ENCODE data around the gene TMPRSS15. TPM values are rescaled to one million over a fixed set of nuclear protein-coding genes. Genes with fewer than 3 reads are reported as not detected.

Gene TMPRSS15
- polyA plus RNA-seq, 2 of the 4 experiments (the other 2 are of a cell fraction), result 0.14 TPM; not detected in 1

DNA sequence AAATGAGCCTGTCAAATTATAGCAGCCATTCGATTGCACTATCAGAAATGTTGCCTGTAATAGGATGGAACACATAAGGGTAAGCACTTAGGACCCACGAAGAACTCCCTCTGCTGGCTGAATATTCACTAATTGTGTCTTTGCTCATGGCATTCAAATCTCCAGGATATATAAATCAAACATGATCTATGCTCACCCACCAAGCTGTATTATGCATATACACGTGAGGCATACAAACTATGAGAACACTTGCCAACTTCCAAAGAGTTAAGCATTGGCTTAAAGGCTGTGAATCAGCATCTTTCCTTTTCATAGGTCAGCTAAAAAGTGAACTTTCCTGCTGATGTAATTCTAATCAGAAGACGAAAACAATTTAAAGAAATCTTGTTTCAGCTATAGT, 34.5 kb downstream of the TMPRSS15 start:
- Histone ChIP-seq H3K4me3 (no peak overlapping the region), H3K9me3 (no peaks in the 10 kb centered on the region), H3K27ac (no peak overlapping the region), H3K4me2 (no peak overlapping the region), H3K4me1 (no peaks in the 10 kb centered on the region)
- TF ChIP-seq, protein P1, sequence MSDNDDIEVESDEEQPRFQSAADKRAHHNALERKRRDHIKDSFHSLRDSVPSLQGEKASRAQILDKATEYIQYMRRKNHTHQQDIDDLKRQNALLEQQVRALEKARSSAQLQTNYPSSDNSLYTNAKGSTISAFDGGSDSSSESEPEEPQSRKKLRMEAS (IDR thresholded peaks at IDR 0.05), result no peak
- no peak for TF ChIP-seq FOXS1 (CRISPR knock-in tag; IDR thresholded peaks at IDR 0.05)
- no peak for TF ChIP-seq KDM1A (IDR thresholded peaks at IDR 0.05; ENCODE audit: low read depth)
- no peak for TF ChIP-seq HOXB13 (CRISPR knock-in tag; IDR thresholded peaks at IDR 0.05; ENCODE audit: low read depth)
- TF ChIP-seq ZSCAN20 (CRISPR knock-in tag; IDR thresholded peaks at IDR 0.05), result no peak
- no peak for TF ChIP-seq JUNB (IDR thresholded peaks at IDR 0.05)
- TF ChIP-seq, protein P2, sequence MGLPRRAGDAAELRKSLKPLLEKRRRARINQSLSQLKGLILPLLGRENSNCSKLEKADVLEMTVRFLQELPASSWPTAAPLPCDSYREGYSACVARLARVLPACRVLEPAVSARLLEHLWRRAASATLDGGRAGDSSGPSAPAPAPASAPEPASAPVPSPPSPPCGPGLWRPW (IDR thresholded peaks at IDR 0.05), result no peak
- no peak for TF ChIP-seq BHLHE40 (IDR thresholded peaks at IDR 0.05; ENCODE audit: low read depth, low read length)
- DNase-seq (ENCODE audit: low read depth in 1 of 2, low spot score in 1 of 2) (peak in 1 of 2 experiments; percentile 6), FAIRE-seq (no peak), ATAC-seq (no peak)
- POLR2A ChIA-PET, result no interaction called here
- CTCF ChIA-PET, result no interaction called here
- 7% methylated on average over 4 of the region's 4 CpGs for WGBS (ENCODE audit: missing lambda C conversion rate)

DNA sequence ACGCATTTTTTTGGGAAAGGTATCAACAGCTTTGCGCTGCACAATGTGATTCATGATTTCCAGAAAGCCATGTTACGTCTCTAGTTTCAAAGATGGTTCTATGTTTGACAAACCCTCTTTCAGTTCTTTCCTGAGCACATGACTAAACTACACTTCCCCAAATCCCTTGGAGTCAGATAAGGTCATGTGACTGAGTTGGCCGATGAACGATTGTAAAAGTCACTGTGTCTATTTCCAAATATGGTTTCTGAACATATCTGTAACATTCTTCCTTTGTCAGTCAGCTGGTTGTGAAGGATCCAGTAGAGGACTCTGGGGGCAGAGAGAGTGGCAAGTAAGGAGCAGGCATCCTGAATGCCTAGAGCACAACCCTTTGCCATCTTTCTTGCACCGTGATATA, 35.4 kb downstream of the TMPRSS15 start:
- DNase-seq (ENCODE audit: low read depth in 1 of 2, low spot score in 1 of 2) (no peak), FAIRE-seq (no peak), ATAC-seq (no peak)
- Histone ChIP-seq H3K4me2 (no peak overlapping the region), H3K4me1 (no peaks in the 10 kb centered on the region), H3K4me3 (no peak overlapping the region), H3K27ac (no peak overlapping the region), H3K9me3 (no peaks in the 10 kb centered on the region)
- TF ChIP-seq, protein P3, sequence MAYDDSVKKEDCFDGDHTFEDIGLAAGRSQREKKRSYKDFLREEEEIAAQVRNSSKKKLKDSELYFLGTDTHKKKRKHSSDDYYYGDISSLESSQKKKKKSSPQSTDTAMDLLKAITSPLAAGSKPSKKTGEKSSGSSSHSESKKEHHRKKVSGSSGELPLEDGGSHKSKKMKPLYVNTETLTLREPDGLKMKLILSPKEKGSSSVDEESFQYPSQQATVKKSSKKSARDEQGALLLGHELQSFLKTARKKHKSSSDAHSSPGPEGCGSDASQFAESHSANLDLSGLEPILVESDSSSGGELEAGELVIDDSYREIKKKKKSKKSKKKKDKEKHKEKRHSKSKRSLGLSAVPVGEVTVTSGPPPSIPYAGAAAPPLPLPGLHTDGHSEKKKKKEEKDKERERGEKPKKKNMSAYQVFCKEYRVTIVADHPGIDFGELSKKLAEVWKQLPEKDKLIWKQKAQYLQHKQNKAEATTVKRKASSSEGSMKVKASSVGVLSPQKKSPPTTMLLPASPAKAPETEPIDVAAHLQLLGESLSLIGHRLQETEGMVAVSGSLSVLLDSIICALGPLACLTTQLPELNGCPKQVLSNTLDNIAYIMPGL (CRISPR knock-in tag; IDR thresholded peaks at IDR 0.05; ENCODE audit: borderline replicate concordance), result no peak
- TF ChIP-seq FOSB (CRISPR knock-in tag; IDR thresholded peaks at IDR 0.05) (no peak), FOSL2 (IDR thresholded peaks at IDR 0.05) (no peak), FOSL2 (CRISPR knock-in tag; IDR thresholded peaks at IDR 0.05) (no peak), ZSCAN20 (CRISPR knock-in tag; IDR thresholded peaks at IDR 0.05) (no peak), PHF8 (IDR thresholded peaks at IDR 0.05; ENCODE audit: borderline replicate concordance, low read depth) (no peak), HOXB5 (CRISPR knock-in tag; IDR thresholded peaks at IDR 0.05) (no peak), MAZ (IDR thresholded peaks at IDR 0.05; ENCODE audit: borderline replicate concordance, low read depth, low read length) (no peak), ZC3H11A (IDR thresholded peaks at IDR 0.05) (no peak), EHMT2 (IDR thresholded peaks at IDR 0.05; ENCODE audit: low read depth) (no peak), CHD2 (IDR thresholded peaks at IDR 0.05; ENCODE audit: low read length, partially characterized antibody) (no peak), RAD21 (conservative IDR thresholded peaks at IDR 0.05 in 1 of 2, IDR thresholded peaks at IDR 0.05 in 1 of 2) (no peak), HEYL (CRISPR knock-in tag; IDR thresholded peaks at IDR 0.05) (no peak), ESRRA (IDR thresholded peaks at IDR 0.05; ENCODE audit: borderline replicate concordance, low read length) (no peak), JUN (IDR thresholded peaks at IDR 0.05) (no peak)
- TF ChIP-seq, protein P4, sequence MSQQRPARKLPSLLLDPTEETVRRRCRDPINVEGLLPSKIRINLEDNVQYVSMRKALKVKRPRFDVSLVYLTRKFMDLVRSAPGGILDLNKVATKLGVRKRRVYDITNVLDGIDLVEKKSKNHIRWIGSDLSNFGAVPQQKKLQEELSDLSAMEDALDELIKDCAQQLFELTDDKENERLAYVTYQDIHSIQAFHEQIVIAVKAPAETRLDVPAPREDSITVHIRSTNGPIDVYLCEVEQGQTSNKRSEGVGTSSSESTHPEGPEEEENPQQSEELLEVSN (IDR thresholded peaks at IDR 0.05; ENCODE audit: borderline replicate concordance, low read depth), result no peak
- POLR2A ChIA-PET, result no interaction called here
- WGBS (ENCODE audit: missing lambda C conversion rate), result 20% methylated on average over 6 of the region's 6 CpGs
- CTCF ChIA-PET, result no interaction called here

DNA sequence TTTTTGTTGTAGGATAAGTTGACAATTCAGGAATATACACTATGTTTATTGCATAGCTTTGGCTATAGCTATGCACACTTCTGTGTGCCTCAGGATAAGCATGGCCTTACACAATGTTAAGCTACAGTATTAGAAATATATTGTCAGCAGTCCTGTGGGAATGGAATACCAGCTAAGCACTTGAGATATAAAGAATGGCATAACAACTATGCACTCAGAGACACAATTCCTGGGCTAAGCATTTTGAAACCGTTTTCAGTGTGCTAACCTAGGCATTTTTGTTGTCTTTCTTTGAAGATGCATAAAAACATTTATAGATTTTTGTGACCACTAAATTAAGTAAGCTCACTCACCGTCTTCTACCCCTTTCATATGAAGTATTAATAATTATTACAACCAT, 46.8 kb downstream of the TMPRSS15 start:
- no peak for FAIRE-seq
- no peak for ATAC-seq
- no peak for TF ChIP-seq ESRRA (IDR thresholded peaks at IDR 0.05; ENCODE audit: borderline replicate concordance, low read length)
- no peak for TF ChIP-seq FOSB (CRISPR knock-in tag; IDR thresholded peaks at IDR 0.05)
- no peak for TF ChIP-seq NR3C1 (IDR thresholded peaks at IDR 0.05)
- no peak for TF ChIP-seq HOXA7 (CRISPR knock-in tag; IDR thresholded peaks at IDR 0.05)
- no peak for TF ChIP-seq MAFK (IDR thresholded peaks at IDR 0.05; ENCODE audit: partially characterized antibody)
- no peak for TF ChIP-seq HEYL (CRISPR knock-in tag; IDR thresholded peaks at IDR 0.05)
- TF ChIP-seq, protein P5, sequence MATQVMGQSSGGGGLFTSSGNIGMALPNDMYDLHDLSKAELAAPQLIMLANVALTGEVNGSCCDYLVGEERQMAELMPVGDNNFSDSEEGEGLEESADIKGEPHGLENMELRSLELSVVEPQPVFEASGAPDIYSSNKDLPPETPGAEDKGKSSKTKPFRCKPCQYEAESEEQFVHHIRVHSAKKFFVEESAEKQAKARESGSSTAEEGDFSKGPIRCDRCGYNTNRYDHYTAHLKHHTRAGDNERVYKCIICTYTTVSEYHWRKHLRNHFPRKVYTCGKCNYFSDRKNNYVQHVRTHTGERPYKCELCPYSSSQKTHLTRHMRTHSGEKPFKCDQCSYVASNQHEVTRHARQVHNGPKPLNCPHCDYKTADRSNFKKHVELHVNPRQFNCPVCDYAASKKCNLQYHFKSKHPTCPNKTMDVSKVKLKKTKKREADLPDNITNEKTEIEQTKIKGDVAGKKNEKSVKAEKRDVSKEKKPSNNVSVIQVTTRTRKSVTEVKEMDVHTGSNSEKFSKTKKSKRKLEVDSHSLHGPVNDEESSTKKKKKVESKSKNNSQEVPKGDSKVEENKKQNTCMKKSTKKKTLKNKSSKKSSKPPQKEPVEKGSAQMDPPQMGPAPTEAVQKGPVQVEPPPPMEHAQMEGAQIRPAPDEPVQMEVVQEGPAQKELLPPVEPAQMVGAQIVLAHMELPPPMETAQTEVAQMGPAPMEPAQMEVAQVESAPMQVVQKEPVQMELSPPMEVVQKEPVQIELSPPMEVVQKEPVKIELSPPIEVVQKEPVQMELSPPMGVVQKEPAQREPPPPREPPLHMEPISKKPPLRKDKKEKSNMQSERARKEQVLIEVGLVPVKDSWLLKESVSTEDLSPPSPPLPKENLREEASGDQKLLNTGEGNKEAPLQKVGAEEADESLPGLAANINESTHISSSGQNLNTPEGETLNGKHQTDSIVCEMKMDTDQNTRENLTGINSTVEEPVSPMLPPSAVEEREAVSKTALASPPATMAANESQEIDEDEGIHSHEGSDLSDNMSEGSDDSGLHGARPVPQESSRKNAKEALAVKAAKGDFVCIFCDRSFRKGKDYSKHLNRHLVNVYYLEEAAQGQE (IDR thresholded peaks at IDR 0.05), result no peak
- TF ChIP-seq MYC (IDR thresholded peaks at IDR 0.05; ENCODE audit: borderline replicate concordance, low read length), result no peak
- TF ChIP-seq GATA3 (IDR thresholded peaks at IDR 0.05; ENCODE audit: borderline replicate concordance), result no peak
- no peak for TF ChIP-seq HOXB5 (CRISPR knock-in tag; IDR thresholded peaks at IDR 0.05)
- no peak for TF ChIP-seq EP300 (IDR thresholded peaks at IDR 0.05)
- TF ChIP-seq ZNF302 (CRISPR knock-in tag; IDR thresholded peaks at IDR 0.05), result no peak
- no peak for TF ChIP-seq JUNB (IDR thresholded peaks at IDR 0.05)
- no peaks in the 10 kb centered on the region for H3K4me1 ChIP-seq
- ChIA-PET POLR2A (no interaction called here), CTCF (no interaction called here)
- WGBS (ENCODE audit: missing lambda C conversion rate), result 0% methylated on average over 2 of the region's 2 CpGs
- no peak overlapping the region for H3K4me2 ChIP-seq
- H3K4me3 ChIP-seq, result no peak overlapping the region
- no peak overlapping the region for H3K27ac ChIP-seq
- DNase-seq (ENCODE audit: low read depth in 1 of 2, low spot score in 1 of 2), result no peak
- H3K9me3 ChIP-seq, result no peaks in the 10 kb centered on the region
